DOHH2 (cell line): Measurements from ENCODE around the gene SIRT6.

Experiments
- H3F3A ChIP-seq: fragments of 200-600 bp; sonication (generic), shearing (Covaris generic); 2 replicates; pipeline ENCODE4 v1.6.0; 2016; ENCODE audit warnings: antibody characterized with exemption, mild to moderate bottlenecking; ENCODE audit not compliant: control insufficient read depth, insufficient read depth
- H3K27ac ChIP-seq: fragments of 200-600 bp; sonication (generic); 2 replicates; pipeline ENCODE4 v1.5.1; 2014; ENCODE audit warnings: low read depth, mild to moderate bottlenecking, low read length, moderate library complexity
- H3K27me3 ChIP-seq: fragments of 200-600 bp; sonication (generic); 2 replicates; pipeline ENCODE4 v1.6.1; 2014; ENCODE audit warnings: mild to moderate bottlenecking, low read length, mixed read lengths; ENCODE audit not compliant: control insufficient read depth
- H3K36me3 ChIP-seq: fragments of 200-600 bp; sonication (generic); 2 replicates; pipeline ENCODE4 v1.6.1; 2014; ENCODE audit warnings: mild to moderate bottlenecking, low read length, moderate library complexity, mixed read lengths; ENCODE audit not compliant: control insufficient read depth
- H3K4me1 ChIP-seq: fragments of 200-600 bp; sonication (generic); 2 replicates; pipeline ENCODE4 v1.6.1; 2014; ENCODE audit warnings: mild to moderate bottlenecking, low read length, mixed read lengths; ENCODE audit not compliant: control insufficient read depth
- H3K4me2 ChIP-seq: fragments of 200-600 bp; sonication (generic); 2 replicates; pipeline ENCODE4 v1.6.0; 2014; ENCODE audit warnings: mild to moderate bottlenecking, low read length, moderate library complexity
- H3K4me3 ChIP-seq: fragments of 200-600 bp; sonication (generic); 2 replicates; pipeline ENCODE4 v1.5.1; 2014; ENCODE audit warnings: mild to moderate bottlenecking, low read length, mixed read lengths
- H3K79me2 ChIP-seq: fragments of 200-600 bp; sonication (generic); 2 replicates; pipeline ENCODE4 v1.6.1; 2014; ENCODE audit warnings: mild to moderate bottlenecking, low read length, mixed read lengths; ENCODE audit not compliant: control insufficient read depth
- H3K9me2 ChIP-seq: fragments of 200-600 bp; sonication (generic); replicated peaks from 2 replicates; pipeline ENCODE4 v1.6.1; 2014; ENCODE audit warnings: mild to moderate bottlenecking, low read length, mixed read lengths; ENCODE audit not compliant: control insufficient read depth
- H3K9me3 ChIP-seq: fragments of 200-600 bp; sonication (generic); 2 replicates; pipeline ENCODE4 v1.6.1; 2014; ENCODE audit warnings: antibody characterized with exemption, low read length, mixed read lengths; ENCODE audit not compliant: control insufficient read depth, insufficient read depth
- H4K20me1 ChIP-seq: fragments of 200-600 bp; sonication (generic); 2 replicates; pipeline ENCODE4 v1.6.0; 2014; ENCODE audit warnings: low read depth, mild to moderate bottlenecking, antibody characterized with exemption, low read length, moderate library complexity; ENCODE audit not compliant: control insufficient read depth, insufficient read depth
- CTCF ChIP-seq: fragments of 200-600 bp; sonication (generic); IDR thresholded peaks from one replicate; pipeline ENCODE4 v1.5.1; 2014; ENCODE audit warnings: antibody characterized with exemption, mild to moderate bottlenecking, low read depth, low read length; ENCODE audit not compliant: poor library complexity, severe bottlenecking
- EZH2phosphoT487 ChIP-seq: fragments of 200-600 bp; sonication (generic); IDR thresholded peaks from 2 replicates; pipeline ENCODE4 v1.6.1; 2017; ENCODE audit warnings: borderline replicate concordance, mild to moderate bottlenecking, antibody characterized with exemption, low read length, moderate library complexity, mixed read lengths

The SIRT6 gene

DNA sequence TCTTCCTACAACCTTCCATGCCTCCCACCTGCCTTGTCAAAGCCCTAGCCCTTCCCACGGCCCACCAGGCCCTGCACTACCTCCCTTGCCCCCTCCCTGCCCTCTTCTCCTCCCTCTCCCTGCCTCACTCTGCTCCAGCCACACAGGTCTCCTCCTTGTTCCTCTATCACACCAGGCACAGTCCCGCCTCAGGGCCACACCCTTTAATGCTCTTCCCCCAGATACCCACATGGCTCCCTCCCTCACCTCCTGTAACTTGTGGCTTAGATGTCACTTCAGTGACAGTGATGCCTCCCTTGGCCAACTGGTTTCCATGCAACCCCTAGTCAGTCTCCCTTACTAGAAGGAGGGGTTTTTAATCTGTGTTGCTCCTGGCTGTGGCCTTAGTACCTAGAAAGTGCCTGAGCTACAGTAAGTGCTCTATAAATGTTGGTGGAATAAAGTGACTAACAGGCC lies 1.3 kb downstream of the SIRT6 start:
- peak overlapping the region; percentile 99 for H3K4me3 ChIP-seq

DNA sequence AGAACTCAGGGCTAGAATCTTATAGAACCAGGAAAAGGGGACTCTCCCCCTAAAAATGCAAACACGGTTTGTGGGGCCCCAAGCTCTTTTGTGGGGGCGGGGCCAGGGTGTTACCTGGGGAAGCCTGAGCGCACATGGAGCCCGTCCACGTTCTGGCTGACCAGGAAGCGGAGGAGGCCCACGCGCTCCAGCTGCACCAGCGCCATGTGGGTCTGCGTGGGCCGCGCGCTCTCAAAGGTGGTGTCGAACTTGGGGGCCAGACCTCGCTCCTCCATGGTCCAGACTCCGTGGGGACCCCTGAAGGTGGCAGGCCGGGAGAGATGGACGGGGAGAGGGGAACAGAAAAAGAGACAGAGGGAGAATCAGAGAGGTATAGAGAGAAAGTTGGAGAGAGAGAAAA lies 3.4 kb downstream of the SIRT6 start:
- H3K27me3 ChIP-seq: no peaks in the 10 kb centered on the region

More for the DNA sequence above, 1.3 kb downstream of the SIRT6 start:
- no peaks in the 10 kb centered on the region for H3K9me2 ChIP-seq
- peaks cover 19% of the 10 kb centered on the region for H3K36me3 ChIP-seq
- no peaks in the 10 kb centered on the region for H3F3A ChIP-seq
- peak overlapping the region; percentile 25; the same call in 1 of the 2 replicates for H3K27ac ChIP-seq
- peaks cover 37% of the 10 kb centered on the region for H3K4me1 ChIP-seq
- TF ChIP-seq CTCF (no peak), EZH2phosphoT487 (no peak)
- peaks cover 20% of the 10 kb centered on the region for H3K79me2 ChIP-seq
- H3K4me2 ChIP-seq: peak overlapping the region; percentile 91
- no peaks in the 10 kb centered on the region for H3K9me3 ChIP-seq
- H3K27me3 ChIP-seq: no peaks in the 10 kb centered on the region
- 0 out of 2 replicates have a peak, but pooled peaks cover 4% of the 10 kb centered on the region for H4K20me1 ChIP-seq

GRCh38 chr19:4177146-4177545 lies 5.2 kb downstream of the SIRT6 start:
- TF ChIP-seq EZH2phosphoT487 (no peak), CTCF (no peak)
- peaks cover 16% of the 10 kb centered on the region for H3K79me2 ChIP-seq
- peaks cover 18% of the 10 kb centered on the region for H3K36me3 ChIP-seq
- H3K9me3 ChIP-seq: no peaks in the 10 kb centered on the region
- no peaks in the 10 kb centered on the region; the same call in 1 of the 2 replicates for H3K27me3 ChIP-seq
- no peak overlapping the region for H3K27ac ChIP-seq
- no peaks in the 10 kb centered on the region for H3F3A ChIP-seq
- H4K20me1 ChIP-seq: peaks cover 4% of the 10 kb centered on the region; the same call in 1 of the 2 replicates
- no peaks in the 10 kb centered on the region for H3K9me2 ChIP-seq
- peaks cover 13% of the 10 kb centered on the region for H3K4me1 ChIP-seq
- H3K4me2 ChIP-seq: no peak overlapping the region
- no peak overlapping the region for H3K4me3 ChIP-seq

More for the DNA sequence above, 3.4 kb downstream of the SIRT6 start:
- Histone ChIP-seq H3K27ac (no peak overlapping the region), H3K9me2 (no peaks in the 10 kb centered on the region), H3K4me1 (peaks cover 20% of the 10 kb centered on the region), H4K20me1 (0 out of 2 replicates have a peak, but pooled peaks cover 4% of the 10 kb centered on the region), H3K36me3 (peaks cover 19% of the 10 kb centered on the region), H3K9me3 (no peaks in the 10 kb centered on the region), H3K4me2 (no peak overlapping the region), H3K4me3 (no peak overlapping the region), H3F3A (no peaks in the 10 kb centered on the region), H3K79me2 (peaks cover 20% of the 10 kb centered on the region)
- TF ChIP-seq CTCF: no peak
- no peak for TF ChIP-seq EZH2phosphoT487

DNA sequence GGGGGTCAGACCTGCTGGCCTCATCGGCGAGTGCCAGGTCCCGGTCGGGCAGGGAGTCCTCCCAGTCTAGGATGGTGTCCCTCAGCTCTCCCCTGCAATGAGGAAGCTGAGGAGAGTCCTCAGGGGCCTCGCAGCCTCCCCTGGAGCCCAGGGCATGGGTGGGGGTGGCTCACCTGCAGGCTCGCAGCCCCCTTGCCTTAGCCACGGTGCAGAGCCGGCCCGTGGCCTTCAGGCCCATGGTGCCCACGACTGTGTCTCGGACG lies 6.8 kb downstream of the SIRT6 start:
- Histone ChIP-seq H3K27ac (no peak overlapping the region), H3K4me1 (peaks cover 4% of the 10 kb centered on the region), H3K36me3 (peaks cover 12% of the 10 kb centered on the region), H3K27me3 (no peaks in the 10 kb centered on the region; the same call in 1 of the 2 replicates), H3K79me2 (peaks cover 2% of the 10 kb centered on the region), H3K4me3 (no peak overlapping the region), H3K4me2 (no peak overlapping the region), H3F3A (no peaks in the 10 kb centered on the region), H4K20me1 (peaks cover 4% of the 10 kb centered on the region; the same call in 1 of the 2 replicates), H3K9me2 (no peaks in the 10 kb centered on the region), H3K9me3 (no peaks in the 10 kb centered on the region)
- no peak for TF ChIP-seq CTCF
- TF ChIP-seq EZH2phosphoT487: no peak
